ENCODE results near the gene TUBAL3.

The TUBAL3 gene

DNA sequence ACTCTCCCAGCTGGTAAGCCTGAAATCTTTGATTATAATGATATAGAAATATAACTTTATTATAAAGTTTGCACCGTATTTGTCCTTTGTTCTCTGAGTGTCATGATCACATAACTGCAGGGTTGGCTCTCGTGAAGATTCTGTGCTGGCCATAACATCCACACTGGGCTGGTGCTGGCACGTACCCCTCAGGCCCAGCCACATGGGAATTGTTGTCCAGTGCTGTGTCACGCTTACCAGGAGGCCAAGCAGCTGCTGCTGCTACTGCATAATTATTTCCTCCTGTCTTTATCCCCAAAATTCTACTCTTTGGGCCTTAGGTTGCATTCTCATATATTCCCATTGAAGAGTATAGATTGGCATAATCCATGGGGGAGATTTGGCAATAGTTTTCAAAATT, 60.6 kb downstream of the TUBAL3 start:
- no peak for DNase-seq (ENCODE audit: low read depth in 4 of 4, low spot score in 1 of 4)

DNA sequence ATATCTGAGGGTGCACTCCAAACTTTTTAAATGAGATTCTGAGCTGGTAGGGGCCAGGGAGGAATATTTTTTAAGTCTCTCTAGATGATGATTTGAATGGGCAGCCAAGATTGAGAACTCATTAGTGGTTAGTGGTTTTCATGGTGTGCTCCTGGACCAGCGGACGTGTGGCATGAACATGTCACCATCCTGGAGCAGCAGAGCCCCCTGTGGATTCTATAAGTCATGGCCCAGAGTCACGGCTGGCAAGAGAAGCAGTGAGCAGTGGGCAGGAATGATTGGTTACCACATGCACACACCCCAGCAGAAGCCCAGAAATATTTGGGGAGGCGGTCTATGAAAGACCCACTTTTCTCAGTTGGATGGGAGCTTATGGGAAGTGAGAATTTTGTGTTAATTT, 61.1 kb downstream of the TUBAL3 start:
- DNase-seq (ENCODE audit: low read depth in 4 of 4, low spot score in 1 of 4): no peak
